ENCODE data around the gene PATE3. TPM values are rescaled to one million over a fixed set of nuclear protein-coding genes. Genes with fewer than 3 reads are reported as not detected.

PATE3 gene
- total and polyA plus RNA-seq, 2 of the 13 experiments (the other 11 are each of a cell fraction or from before 2014, with no cell fraction given) = not detected

- ChIA-PET CTCF (ENCODE audit: low intra/inter-chr PET ratio, low total read pairs) (no interaction called here), POLR2A (no interaction called here)
- Histone ChIP-seq H3K4me1 (ENCODE audit: insufficient read depth, low read length) (no peaks in the 10 kb centered on the region), H3K36me3 (replicated peaks in 1 of 2; ENCODE audit: control insufficient read depth in 1 of 2, insufficient read depth in 2 of 2, low read length in 2 of 2) (no peaks in the 10 kb centered on the region), H3K79me2 (ENCODE audit: insufficient read depth, low read length) (no peaks in the 10 kb centered on the region), H3K9ac (ENCODE audit: insufficient read depth, low read depth, low read length) (no peak overlapping the region), H3K27me3 (ENCODE audit: control insufficient read depth in 1 of 2, insufficient read depth in 2 of 2, low read length in 2 of 2) (peaks cover 0 to 23% of the 10 kb centered on the region in 2 experiments; a peak in 3 of 5 replicates), H2AFZ (ENCODE audit: low read length) (no peak overlapping the region), H3K27ac (ENCODE audit: extremely low read length, insufficient read depth, low read length) (no peak overlapping the region), H3K4me3 (replicated peaks in 1 of 3; ENCODE audit: insufficient read depth in 1 of 3, low read depth in 2 of 3, low read length in 3 of 3) (no peak overlapping the region), H3K4me2 (ENCODE audit: low read depth, low read length) (no peak overlapping the region), H3K9me3 (ENCODE audit: low read length) (no peaks in the 10 kb centered on the region), H4K20me1 (ENCODE audit: insufficient read depth, low read length) (no peaks in the 10 kb centered on the region)
- intact Hi-C loops (cut with micrococcal nuclease; ENCODE audit: unreplicated experiment) (no loop called here), in situ Hi-C loops (cut with HindIII; ENCODE audit: extremely low pct_ligation_motif_present, low pct_unique_long_range_greater_than_20kb) (no loop called here)
- BruUV-seq (replicated peaks) = no TSS peak
- WGBS (ENCODE audit: low lambda C conversion rate) = 0% methylated on average over 2 of the region's 2 CpGs
- DNase-seq (ENCODE audit: low spot score) = no peak
- FAIRE-seq = no peak
- TF ChIP-seq TBX2 (CRISPR knock-in tag; IDR thresholded peaks at IDR 0.05; ENCODE audit: borderline replicate concordance) = no peak
- TF ChIP-seq ARID4A (CRISPR knock-in tag; IDR thresholded peaks at IDR 0.05; ENCODE audit: borderline replicate concordance) = no peak
- TF ChIP-seq ZNF335 (CRISPR knock-in tag; IDR thresholded peaks at IDR 0.05) = no peak
- no peak for TF ChIP-seq ZFP36 (IDR thresholded peaks at IDR 0.05; ENCODE audit: borderline replicate concordance, low read depth, low read length, partially characterized antibody)
- TF ChIP-seq MBNL3 (CRISPR knock-in tag; conservative IDR thresholded peaks at IDR 0.05) = no peak
- TF ChIP-seq MXD4 (CRISPR knock-in tag; IDR thresholded peaks at IDR 0.05) = no peak
- TF ChIP-seq ZNF839 (CRISPR knock-in tag; IDR thresholded peaks at IDR 0.05; ENCODE audit: borderline replicate concordance) = no peak
- TF ChIP-seq ZBTB42 (CRISPR knock-in tag; IDR thresholded peaks at IDR 0.05) = no peak
- no peak for TF ChIP-seq REL (CRISPR knock-in tag; conservative IDR thresholded peaks at IDR 0.05)
- TF ChIP-seq JUN (CRISPR knock-in tag; IDR thresholded peaks at IDR 0.05) = no peak
- no peak for TF ChIP-seq TFDP1 (CRISPR knock-in tag; IDR thresholded peaks at IDR 0.05; ENCODE audit: borderline replicate concordance)
- no peak for TF ChIP-seq ZNF782 (CRISPR knock-in tag; IDR thresholded peaks at IDR 0.05; ENCODE audit: borderline replicate concordance)
- ATAC-seq = no peak
These were observed 24.4 kb upstream of the PATE3 start for GRCh38 chr11:125763483-125763882.
